ENCODE data around the gene KDM4F. TPM values are rescaled to one million over a fixed set of nuclear protein-coding genes. Genes with fewer than 3 reads are reported as not detected.

KDM4F gene
- total RNA-seq, 1 experiment from 2014 or later = not detected

GRCh38 chr11:95086151-95086550 lies 36.9 kb downstream of the KDM4F start:
- H3K36me3 Mint-ChIP-seq (ENCODE audit: insufficient read depth, unreplicated experiment) = peaks cover 27% of the 10 kb centered on the region
- peaks cover 39% of the 10 kb centered on the region for H3K4me1 Mint-ChIP-seq (ENCODE audit: low read depth, unreplicated experiment)
- H3K9me3 Mint-ChIP-seq (ENCODE audit: low read depth, unreplicated experiment) = no peaks in the 10 kb centered on the region
- BruUV-seq (replicated peaks) = no TSS peak
- TF ChIP-seq CTCF (IDR thresholded peaks at IDR 0.05; ENCODE audit: unreplicated experiment) = no peak
- DNase-seq = no peak
- CTCF ChIA-PET = interaction anchor here (0.6 to 1.8 kb wide), 4 partner anchors 9 to 953 kb away, joined by 3 to 6 read pairs (median 5); no protein-coding TSS in a partner anchor
- no peaks in the 10 kb centered on the region for H3K27me3 Mint-ChIP-seq (ENCODE audit: unreplicated experiment)
- intact Hi-C loops (cut with micrococcal nuclease; ENCODE audit: unreplicated experiment) = no loop called here
- H3K4me3 Mint-ChIP-seq (ENCODE audit: low read depth, unreplicated experiment) = no peak overlapping the region
- H3K27ac Mint-ChIP-seq (ENCODE audit: unreplicated experiment) = peak overlapping the region; percentile 56

- Mint-ChIP-seq H3K4me1 (ENCODE audit: low read depth, unreplicated experiment) (peaks cover 47% of the 10 kb centered on the region), H3K27me3 (ENCODE audit: unreplicated experiment) (no peaks in the 10 kb centered on the region), H3K36me3 (ENCODE audit: insufficient read depth, unreplicated experiment) (peaks cover 27% of the 10 kb centered on the region), H3K9me3 (ENCODE audit: low read depth, unreplicated experiment) (no peaks in the 10 kb centered on the region), H3K27ac (ENCODE audit: unreplicated experiment) (no peak overlapping the region), H3K4me3 (ENCODE audit: low read depth, unreplicated experiment) (no peak overlapping the region)
- no TSS peak for BruUV-seq (replicated peaks)
- TF ChIP-seq CTCF (IDR thresholded peaks at IDR 0.05; ENCODE audit: unreplicated experiment) = no peak
- CTCF ChIA-PET = no interaction called here
- intact Hi-C loops (cut with micrococcal nuclease; ENCODE audit: unreplicated experiment) = no loop called here
- no peak for DNase-seq
These were observed 37.8 kb downstream of the KDM4F start for GRCh38 chr11:95086836-95087570.

GRCh38 chr11:95088946-95089619 lies 39.9 kb downstream of the KDM4F start:
- CTCF ChIA-PET = interaction anchor here (2.1 to 2.4 kb wide), 2 partner anchors 13 to 21 kb away, joined by 9 to 11 read pairs; partner anchors contain the start of gene SRSF8
- TSS peak; percentile 86 for BruUV-seq (replicated peaks)
- TF ChIP-seq CTCF (IDR thresholded peaks at IDR 0.05; ENCODE audit: unreplicated experiment) = no peak
- no peaks in the 10 kb centered on the region for H3K9me3 Mint-ChIP-seq (ENCODE audit: low read depth, unreplicated experiment)
- H3K4me1 Mint-ChIP-seq (ENCODE audit: low read depth, unreplicated experiment) = peaks cover 64% of the 10 kb centered on the region
- DNase-seq = peak; percentile 41
- peak overlapping the region; percentile 93 for H3K4me3 Mint-ChIP-seq (ENCODE audit: low read depth, unreplicated experiment)
- intact Hi-C loops (cut with micrococcal nuclease; ENCODE audit: unreplicated experiment) = no loop called here
- peaks cover 27% of the 10 kb centered on the region for H3K36me3 Mint-ChIP-seq (ENCODE audit: insufficient read depth, unreplicated experiment)
- peak overlapping the region; percentile 82 for H3K27ac Mint-ChIP-seq (ENCODE audit: unreplicated experiment)
- H3K27me3 Mint-ChIP-seq (ENCODE audit: unreplicated experiment) = no peaks in the 10 kb centered on the region

- BruUV-seq (replicated peaks) = no TSS peak
- H3K36me3 Mint-ChIP-seq (ENCODE audit: insufficient read depth, unreplicated experiment) = peaks cover 27% of the 10 kb centered on the region
- intact Hi-C loops (cut with micrococcal nuclease; ENCODE audit: unreplicated experiment) = loop anchor here (2.0 kb wide), 1 partner anchor 21 kb away; no protein-coding TSS in a partner anchor
- no peaks in the 10 kb centered on the region for H3K27me3 Mint-ChIP-seq (ENCODE audit: unreplicated experiment)
- no peak for TF ChIP-seq CTCF (IDR thresholded peaks at IDR 0.05; ENCODE audit: unreplicated experiment)
- H3K27ac Mint-ChIP-seq (ENCODE audit: unreplicated experiment) = peak within 1 kb of the TSS; percentile 82
- DNase-seq = peak; percentile 81
- no peaks in the 10 kb centered on the region for H3K9me3 Mint-ChIP-seq (ENCODE audit: low read depth, unreplicated experiment)
- peak within 1 kb of the TSS; percentile 93 for H3K4me3 Mint-ChIP-seq (ENCODE audit: low read depth, unreplicated experiment)
- CTCF ChIA-PET = interaction anchor here (0.7 to 2.4 kb wide), 4 partner anchors 13 to 644 kb away, joined by 3 to 11 read pairs (median 8); partner anchors contain the start of gene SRSF8
- peaks cover 58% of the 10 kb centered on the region for H3K4me1 Mint-ChIP-seq (ENCODE audit: low read depth, unreplicated experiment)
These were observed 40.7 kb downstream of the KDM4F start, which contains the start of gene ENDOD1 for GRCh38 chr11:95089620-95090542. Gene ENDOD1, plus strand, starts transcription at chr11:95089846. Its CDS starts 82 bp downstream, at chr11:95089928.

Measured in Calu3 (cell line).